ENCODE data around the gene PPP2R1A.
"Not testable (repeated sequence)": the region's sequence is repeated elsewhere in the genome, so short reads cannot be mapped to it uniquely, and the experiment has no call there.

The PPP2R1A gene

DNA sequence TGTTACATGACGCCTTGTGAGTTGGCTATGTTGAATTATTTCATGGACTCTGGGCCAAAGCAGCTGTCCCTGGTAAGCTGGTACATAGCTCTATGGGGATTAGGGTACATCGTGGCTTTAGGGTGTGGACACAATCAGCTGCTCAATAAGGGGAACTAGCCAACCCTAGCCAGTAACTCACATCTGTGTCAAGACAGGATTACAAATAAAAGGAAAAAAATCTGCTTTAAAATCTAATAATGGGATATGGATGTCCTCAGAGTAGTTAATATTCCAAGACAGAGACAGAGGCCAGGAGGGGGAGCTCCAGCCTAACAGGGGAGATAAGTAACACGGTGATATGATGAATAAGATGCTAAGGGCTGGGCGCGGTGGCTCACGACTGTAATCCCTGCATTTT, 58.4 kb downstream of the PPP2R1A start:
- DNase-seq: peak in 4 of 5 experiments; percentile 28 to 40 (median 34)

- no peak for DNase-seq
These were observed 68.6 kb downstream of the PPP2R1A start for GRCh38 chr19:52258426-52258825.

GRCh38 chr19:52265556-52265955, 75.7 kb downstream of the PPP2R1A start:
- DNase-seq: not testable (repeated sequence)

- DNase-seq: peak; percentile 93 to 97 (median 95)
These were observed 79.7 kb downstream of the PPP2R1A start, which contains the start of gene ZNF766 for GRCh38 chr19:52269338-52270261. Gene ZNF766 (plus strand): TSS chr19:52269587. CDS start chr19:52269614, 27 bp downstream.

GRCh38 chr19:52270266-52270885, 80.5 kb downstream of the PPP2R1A start:
- DNase-seq: peak in 1 of 5 experiments; percentile 36

GRCh38 chr19:52273301-52273700, 83.4 kb downstream of the PPP2R1A start:
- DNase-seq: no peak

DNA sequence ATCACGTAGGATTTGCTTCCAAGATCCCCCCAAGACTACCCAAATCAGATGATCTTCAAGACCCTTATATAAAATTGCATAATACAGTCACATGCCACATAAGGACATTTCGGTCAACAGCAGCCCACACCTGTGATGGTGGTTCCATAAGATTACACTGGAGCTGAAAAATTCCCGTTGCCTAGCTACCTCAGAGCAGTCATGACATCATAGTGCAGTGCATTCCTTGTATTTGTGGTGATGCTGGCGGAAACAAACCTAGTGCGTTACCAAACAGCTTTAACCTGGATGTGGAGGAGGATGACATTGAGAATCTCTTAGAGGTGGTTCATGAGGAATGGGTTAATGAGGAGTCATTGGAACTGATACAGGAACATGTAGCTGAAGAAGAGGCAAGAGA, 84.3 kb downstream of the PPP2R1A start:
- no peak for DNase-seq

GRCh38 chr19:52275988-52276387, 86.1 kb downstream of the PPP2R1A start:
- DNase-seq: no peak

GRCh38 chr19:52277471-52277870, 87.6 kb downstream of the PPP2R1A start:
- no peak for DNase-seq

All from T-helper 2 cell (primary cell).